Peyer's patch (tissue), 4 donors: ENCODE data around the gene MTM1.

Source experiments
- CTCF ChIP-seq, 6 experiments: fragments of 450-650 bp in 4 of 6; fragments of 200-600 bp in 2 of 6; sonication (generic) in 1 of 6; IDR thresholded peaks; one replicate each; pipeline ENCODE4 v1.5.1; 2017 to 2019; ENCODE audit warnings: antibody characterized with exemption in 6 of 6, mild to moderate bottlenecking in 3 of 6, moderate library complexity in 1 of 6
- POLR2A ChIP-seq, 2 donors: fragments of 450-650 bp; IDR thresholded peaks; one replicate each; pipeline ENCODE4 v1.5.1; 2017; ENCODE audit warnings: antibody characterized with exemption in 2 of 2, mild to moderate bottlenecking in 2 of 2, moderate library complexity in 2 of 2

DNA sequence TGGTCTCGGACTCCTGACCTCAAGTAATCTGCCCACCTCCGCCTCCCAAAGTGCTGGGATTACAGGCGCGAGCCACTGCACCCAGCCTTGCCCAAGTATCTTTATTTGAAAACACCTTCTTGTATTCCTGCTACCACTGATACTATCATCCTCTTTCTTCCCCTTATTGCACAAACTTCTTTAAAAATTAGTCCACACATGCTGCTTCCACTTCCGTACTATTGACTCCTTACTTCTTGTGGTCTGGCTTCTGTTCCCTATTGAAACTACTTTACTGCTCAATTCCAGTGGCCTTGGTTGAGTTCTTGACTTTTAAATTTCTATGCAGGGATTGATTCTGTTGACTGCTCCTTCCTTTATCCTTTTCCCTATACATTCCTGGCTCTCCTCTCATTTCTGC is 38.8 kb downstream of the MTM1 start:
- TF ChIP-seq CTCF (IDR thresholded peaks at IDR 0.05): no peak
- no peak for TF ChIP-seq POLR2A (IDR thresholded peaks at IDR 0.05)
